ENCODE results near the gene UNC13D.

GRCh38 chr17:75783803-75784472, 60.3 kb downstream of the UNC13D start:
- TF ChIP-seq RAD21 (IDR thresholded peaks at IDR 0.05; ENCODE audit: low read depth): no peak
- no peak for TF ChIP-seq MAX (IDR thresholded peaks at IDR 0.05)
- TF ChIP-seq EP300 (IDR thresholded peaks at IDR 0.05; ENCODE audit: borderline replicate concordance): no peak
- TF ChIP-seq REST (IDR thresholded peaks at IDR 0.05; ENCODE audit: low read depth): no peak
- no peak for TF ChIP-seq CEBPB (IDR thresholded peaks at IDR 0.05)
- TF ChIP-seq FOXM1 (IDR thresholded peaks at IDR 0.05; ENCODE audit: borderline replicate concordance, low read depth): no peak
- TF ChIP-seq TEAD4 (IDR thresholded peaks at IDR 0.05): no peak

All from Ishikawa (cell line).